ENCODE data around the gene SLC5A8.

SLC5A8 gene, protein sequence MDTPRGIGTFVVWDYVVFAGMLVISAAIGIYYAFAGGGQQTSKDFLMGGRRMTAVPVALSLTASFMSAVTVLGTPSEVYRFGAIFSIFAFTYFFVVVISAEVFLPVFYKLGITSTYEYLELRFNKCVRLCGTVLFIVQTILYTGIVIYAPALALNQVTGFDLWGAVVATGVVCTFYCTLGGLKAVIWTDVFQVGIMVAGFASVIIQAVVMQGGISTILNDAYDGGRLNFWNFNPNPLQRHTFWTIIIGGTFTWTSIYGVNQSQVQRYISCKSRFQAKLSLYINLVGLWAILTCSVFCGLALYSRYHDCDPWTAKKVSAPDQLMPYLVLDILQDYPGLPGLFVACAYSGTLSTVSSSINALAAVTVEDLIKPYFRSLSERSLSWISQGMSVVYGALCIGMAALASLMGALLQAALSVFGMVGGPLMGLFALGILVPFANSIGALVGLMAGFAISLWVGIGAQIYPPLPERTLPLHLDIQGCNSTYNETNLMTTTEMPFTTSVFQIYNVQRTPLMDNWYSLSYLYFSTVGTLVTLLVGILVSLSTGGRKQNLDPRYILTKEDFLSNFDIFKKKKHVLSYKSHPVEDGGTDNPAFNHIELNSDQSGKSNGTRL

GRCh38 chr12:101209319-101210302, at the start of gene SLC5A8:
TSS of gene SLC5A8 (minus strand) at chr12:101210238. CDS start at chr12:101209848, 390 bp downstream.
- no peak for DNase-seq (ENCODE audit: low read depth)

GRCh38 chr12:101257357-101257756, 47.3 kb upstream of the SLC5A8 start:
- DNase-seq (ENCODE audit: low read depth): no peak

DNA sequence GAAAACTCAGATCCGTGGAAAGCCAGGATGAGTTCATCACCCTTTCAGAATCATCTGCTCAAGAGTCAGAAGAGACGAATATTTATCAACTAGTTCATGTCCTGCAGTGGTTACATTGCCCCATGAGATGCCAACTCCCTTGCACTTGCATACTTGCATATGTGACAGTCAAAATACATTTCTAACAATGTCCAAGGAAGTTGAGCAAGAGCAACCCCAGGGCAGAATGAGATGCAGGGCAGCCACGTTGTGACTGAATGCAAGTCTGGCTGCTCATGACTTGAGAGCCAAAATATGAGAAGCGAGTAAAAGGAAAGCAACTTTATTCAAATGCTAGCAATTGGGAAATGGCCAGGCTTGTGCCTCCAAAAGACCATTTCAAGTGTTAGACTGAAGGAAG, 46.2 kb upstream of the SLC5A8 start:
- no peak for DNase-seq (ENCODE audit: low read depth)

DNA sequence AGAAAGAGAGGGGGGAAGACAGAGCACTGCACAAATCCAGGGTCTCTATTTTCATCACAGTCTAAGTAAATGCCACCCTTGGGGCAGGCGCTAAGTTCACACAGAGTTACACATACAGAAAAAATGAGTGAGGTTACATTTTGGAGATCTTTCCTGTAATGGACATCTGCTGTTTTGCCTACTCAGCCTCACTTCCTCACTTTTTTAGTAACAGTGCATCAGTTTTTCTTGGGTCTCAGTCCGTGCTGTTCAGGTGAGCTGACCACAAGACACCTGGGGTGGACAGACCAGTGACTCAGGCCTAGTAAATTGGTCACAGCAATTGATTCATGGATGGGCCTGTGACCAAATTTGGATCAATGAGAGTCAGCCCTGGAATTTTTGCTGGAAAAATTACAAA, 33.6 kb upstream of the SLC5A8 start:
- no peak for DNase-seq (ENCODE audit: low read depth)

DNA sequence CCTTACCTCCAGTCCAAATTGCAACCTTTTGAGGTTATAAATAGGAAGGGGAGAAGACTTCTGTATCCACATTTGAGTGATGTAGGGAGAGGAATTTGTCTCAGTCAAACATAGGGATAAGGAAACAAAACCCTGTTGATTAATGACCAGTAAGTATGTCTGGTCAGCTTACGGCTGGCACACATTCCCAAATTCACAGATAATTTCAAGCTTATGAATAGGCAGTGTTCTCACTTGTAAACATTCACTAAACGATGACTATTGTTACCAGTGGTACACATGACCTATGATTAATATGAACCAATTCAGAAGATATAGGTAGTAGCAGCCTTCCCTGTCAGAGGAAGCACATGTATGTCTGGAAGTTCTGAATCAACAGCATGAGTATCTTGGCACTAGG, 33.0 kb upstream of the SLC5A8 start:
- no peak for DNase-seq (ENCODE audit: low read depth)

DNA sequence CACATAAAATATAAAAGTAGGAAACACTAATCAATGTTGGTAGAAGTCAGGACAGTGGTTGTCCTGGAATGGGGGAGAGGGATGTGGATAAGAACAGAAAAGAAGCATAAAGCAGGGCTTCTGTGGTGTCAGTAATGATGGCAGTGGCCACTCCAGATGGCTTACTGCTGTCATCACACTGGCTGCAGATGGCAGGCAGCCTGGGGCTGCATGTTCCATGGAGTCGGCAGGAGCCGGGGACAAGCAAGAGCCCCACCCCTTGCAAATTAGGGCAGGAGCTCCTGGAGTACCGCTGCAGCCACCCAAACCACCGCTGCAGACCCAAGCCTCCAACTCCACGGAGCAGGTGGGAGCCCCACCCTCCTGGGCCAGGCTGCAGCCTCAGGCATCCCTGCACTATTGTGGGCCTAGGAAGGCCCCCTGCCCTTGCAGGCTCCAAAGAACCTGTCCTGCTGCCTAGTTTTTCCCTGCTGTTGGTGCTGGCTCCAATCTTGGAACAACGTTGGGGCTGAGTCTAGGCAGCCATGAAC, 28.8 kb upstream of the SLC5A8 start:
- no peak for DNase-seq (ENCODE audit: low read depth)

DNA sequence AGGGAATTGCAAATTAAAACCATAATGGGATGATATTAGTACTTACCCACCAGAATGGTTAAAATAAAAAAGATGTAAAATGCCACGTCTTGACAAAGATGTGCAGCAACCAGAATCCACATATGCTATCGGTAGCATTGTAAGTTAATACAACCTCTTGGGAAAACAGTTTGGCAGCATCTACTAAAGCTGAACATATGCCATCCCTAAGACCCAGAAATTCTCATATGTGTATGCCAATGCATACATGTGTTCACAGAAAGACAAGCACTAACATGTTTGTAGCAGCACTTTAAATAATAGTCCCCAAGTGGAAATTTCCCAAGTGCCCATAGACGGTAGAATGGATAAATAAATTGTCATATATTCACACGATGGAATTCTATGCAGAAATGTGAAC, 28.3 kb upstream of the SLC5A8 start:
- no peak for DNase-seq (ENCODE audit: low read depth)

GRCh38 chr12:101235686-101236085, 25.6 kb upstream of the SLC5A8 start:
- no peak for DNase-seq (ENCODE audit: low read depth)

DNA sequence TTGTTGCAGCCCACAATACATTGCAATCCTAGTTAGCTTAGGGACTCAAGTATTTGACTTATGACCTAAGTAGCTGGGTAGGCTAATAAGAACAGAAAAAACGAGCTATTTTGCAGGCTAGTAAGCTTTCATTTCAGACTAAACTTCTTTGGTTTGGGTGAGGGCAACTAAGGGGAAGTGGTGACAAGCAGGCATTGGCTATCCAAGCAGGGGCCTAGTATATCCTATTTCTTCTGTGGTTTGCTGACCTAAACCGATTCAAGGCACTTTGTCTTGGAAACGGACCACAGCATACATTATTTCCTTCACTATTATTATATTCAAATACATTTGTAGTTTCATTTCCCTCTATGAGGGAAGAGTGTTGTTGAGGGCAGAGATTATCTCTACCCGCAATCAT, 21.6 kb upstream of the SLC5A8 start:
- DNase-seq (ENCODE audit: low read depth): no peak

DNA sequence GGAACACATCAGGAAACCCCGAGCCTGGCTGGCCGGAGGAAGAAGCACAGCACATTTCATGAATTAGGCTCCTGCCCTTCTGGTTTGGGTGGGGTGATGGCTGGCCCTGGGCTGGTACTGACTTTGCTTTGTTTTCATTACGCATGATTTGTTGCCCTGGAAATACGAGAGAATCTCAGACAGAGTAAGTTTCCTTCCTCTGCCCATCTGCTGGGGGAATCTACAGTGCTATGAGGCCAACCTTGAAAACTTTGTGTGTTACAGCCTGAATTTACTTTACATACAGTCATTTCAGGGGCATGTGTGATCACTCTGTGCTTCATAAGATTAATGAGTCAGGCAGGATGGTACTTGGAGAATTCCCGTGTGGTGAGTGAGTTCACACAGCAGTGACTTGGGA, 20.5 kb upstream of the SLC5A8 start:
- DNase-seq (ENCODE audit: low read depth): no peak

DNA sequence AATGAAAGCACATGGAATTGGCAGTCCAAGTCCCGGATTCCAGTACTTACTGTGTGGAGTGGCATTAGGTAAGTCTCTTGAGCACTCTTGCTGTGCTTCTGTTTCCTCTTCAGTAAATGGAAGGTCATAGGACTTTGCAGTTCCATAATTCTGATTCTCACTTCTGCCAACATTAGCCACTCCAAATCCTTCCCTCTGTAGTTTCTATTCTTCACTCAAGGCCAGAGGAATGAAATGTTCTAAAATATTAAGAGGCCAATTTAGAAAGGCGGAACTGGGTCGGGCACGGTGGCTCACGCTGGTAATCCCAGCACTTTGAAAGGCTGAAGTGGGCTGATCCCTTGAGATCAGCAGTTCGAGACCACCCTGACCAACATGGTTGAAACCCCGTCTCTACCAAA, 19.8 kb upstream of the SLC5A8 start:
- DNase-seq (ENCODE audit: low read depth): no peak

DNA sequence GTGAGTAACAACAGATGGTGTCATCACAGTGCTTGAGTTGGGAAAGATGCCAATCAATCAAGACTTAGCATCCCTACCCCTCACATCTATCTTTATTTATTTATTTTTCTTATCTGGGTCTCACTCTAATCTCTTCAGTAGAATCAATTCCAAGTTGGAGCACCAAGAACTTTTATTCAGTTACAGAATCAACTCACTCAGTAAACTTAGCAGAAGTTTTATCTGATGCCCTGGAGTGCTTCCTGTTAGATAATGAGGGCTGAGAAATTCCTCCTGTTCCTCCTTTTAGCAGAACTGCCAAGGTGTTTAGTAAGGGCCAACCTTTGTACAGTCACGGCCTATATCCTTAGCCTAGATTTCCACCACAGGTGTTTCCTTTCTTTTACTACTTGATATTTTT, 11.3 kb upstream of the SLC5A8 start:
- DNase-seq (ENCODE audit: low read depth): no peak

DNA sequence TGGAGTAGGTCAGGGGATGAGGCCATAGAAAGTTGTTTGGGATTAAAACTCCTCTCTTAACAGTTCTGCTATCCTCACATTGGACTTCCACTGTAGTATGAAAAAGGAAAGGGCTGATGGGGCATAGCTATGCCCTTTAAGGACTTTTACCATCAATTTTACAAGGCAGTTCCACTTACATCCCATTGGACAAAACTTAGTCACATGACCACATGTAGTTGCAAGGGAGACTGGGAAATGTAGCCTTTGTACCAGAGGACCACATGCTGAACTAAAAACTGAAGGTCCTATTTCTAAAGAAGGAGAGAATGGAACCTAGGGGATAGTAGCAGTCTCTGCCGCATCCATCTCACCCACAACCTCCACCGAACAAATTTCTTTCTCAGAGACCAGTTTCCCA, 6.8 kb upstream of the SLC5A8 start:
- no peak for DNase-seq (ENCODE audit: low read depth)

- no peak for DNase-seq (ENCODE audit: low read depth)
Observed at GRCh38 chr12:101207086-101207780, 2.8 kb downstream of the SLC5A8 start.

DNA sequence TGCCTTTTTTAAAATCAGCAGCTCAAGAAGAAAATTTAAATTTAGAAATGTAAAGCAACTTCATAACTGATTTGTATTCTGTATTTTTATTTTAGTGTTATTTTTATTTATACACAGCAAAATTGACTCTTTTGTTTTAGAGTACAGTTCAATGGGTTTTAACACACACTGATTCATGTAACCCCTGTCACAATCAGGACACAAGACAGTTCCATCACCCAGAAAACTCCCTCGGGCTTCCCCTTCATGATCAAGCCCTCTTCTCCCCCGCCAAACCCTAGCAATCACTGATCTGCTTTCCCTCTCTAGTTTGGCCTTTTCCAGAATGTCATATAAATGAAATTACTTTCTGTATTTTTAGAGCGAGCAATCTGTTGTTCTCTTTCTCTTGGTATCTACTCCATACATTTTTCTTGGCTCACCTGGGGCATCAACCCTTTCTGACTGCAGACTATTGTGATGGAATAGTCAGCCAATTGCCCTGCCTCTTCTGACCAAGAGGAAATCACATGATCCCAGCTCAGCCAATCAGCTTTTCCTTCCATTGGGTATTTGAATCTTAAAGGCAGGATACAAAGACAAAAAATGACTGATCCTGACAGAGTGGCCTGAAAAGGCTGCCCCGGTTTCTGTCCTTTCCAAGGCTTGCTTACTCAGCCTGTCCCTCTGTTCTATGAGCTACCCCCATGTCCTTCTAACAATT, 5.3 kb downstream of the SLC5A8 start:
- no peak for DNase-seq (ENCODE audit: low read depth)

- no peak for DNase-seq (ENCODE audit: low read depth)
Observed at GRCh38 chr12:101200824-101201223, 9.2 kb downstream of the SLC5A8 start.

DNA sequence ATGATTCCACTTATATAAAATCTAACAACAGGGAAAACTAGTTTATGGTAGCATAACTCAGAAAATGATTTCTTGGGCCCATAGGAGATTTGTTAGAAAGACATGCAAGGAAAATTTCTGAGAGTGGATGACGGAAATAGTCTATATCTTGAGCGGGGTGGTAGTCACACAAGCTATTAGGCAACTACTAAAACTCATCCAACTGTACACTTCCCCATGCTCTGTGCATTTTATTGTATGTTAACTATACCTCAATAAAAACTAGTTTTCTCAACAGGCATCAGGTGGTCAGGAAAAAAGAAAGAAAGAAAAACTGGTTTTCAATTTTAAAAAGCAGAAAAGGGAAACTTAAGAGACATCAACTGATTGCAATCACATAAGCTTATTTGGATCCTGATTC, 9.9 kb downstream of the SLC5A8 start:
- DNase-seq (ENCODE audit: low read depth): no peak

- DNase-seq (ENCODE audit: low read depth): no peak
Observed at GRCh38 chr12:101186291-101186690, 23.7 kb downstream of the SLC5A8 start.

DNA sequence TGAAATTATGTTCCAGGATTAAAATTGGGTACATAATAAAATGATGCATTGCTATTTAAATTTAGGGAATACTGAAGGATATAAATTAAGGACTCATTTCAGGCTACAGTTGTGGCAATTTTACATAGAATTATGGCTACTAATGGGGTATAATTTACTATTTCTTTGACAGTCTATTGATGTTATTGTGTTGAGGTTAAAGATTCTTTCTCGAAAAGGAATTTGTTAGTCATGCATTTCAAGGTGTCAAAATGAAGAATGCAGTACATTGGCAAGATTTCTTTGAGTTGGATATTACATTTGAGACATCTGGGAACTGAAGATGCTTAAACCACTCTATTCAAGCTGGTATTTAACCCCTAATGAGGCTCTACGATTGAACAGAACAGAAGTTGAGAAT, 28.3 kb downstream of the SLC5A8 start:
- DNase-seq (ENCODE audit: low read depth): no peak

- DNase-seq (ENCODE audit: low read depth): no peak
Observed at GRCh38 chr12:101174541-101174940, 35.5 kb downstream of the SLC5A8 start.

DNA sequence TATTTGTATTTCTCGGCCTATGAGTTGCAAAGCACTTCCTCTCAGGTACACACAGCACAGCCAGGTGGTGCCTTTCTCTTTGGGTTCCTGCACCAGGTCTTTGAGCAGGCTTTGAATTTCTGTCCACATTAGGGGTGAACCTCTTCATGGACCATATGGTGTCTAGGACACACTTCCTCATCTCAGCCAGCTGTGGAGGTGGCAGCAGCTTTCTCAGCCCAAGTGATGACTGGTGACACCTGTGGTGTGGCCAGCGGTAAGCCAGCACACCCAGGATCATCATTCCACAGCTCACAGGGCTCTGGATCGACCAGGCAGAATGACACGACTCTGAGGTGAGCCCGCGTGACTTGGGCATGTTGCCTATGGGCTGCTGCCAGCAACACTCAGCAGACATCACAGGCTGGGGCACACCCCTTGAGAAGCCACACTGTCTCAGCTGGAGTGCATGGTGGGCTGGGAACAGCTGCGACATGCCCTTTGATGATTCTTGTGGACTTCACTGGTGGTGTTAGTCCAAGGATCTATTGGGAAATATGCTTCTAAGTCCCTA, 36.8 kb downstream of the SLC5A8 start:
- DNase-seq (ENCODE audit: low read depth): no peak

All from stimulated activated CD8-positive, alpha-beta memory T cell treated with anti-CD3 and anti-CD28 coated beads, Interleukin-12 subunit alpha, Interleukin-12 subunit beta, amount 100 ng/mL, for 4 hours (primary cell).